OCI-LY1 (cell line): ENCODE results near the gene SMYD3.

Source experiments
- CTCF ChIP-seq: fragments of 200-600 bp; sonication (generic), shearing (Covaris generic); IDR thresholded peaks from 2 replicates; pipeline ENCODE4 v1.5.1; 2017; ENCODE audit warnings: mild to moderate bottlenecking, antibody characterized with exemption, low read length, moderate library complexity, mixed read lengths
- EZH2 ChIP-seq: fragments of 200-600 bp; sonication (generic), shearing (Covaris generic); IDR thresholded peaks from 2 replicates; pipeline ENCODE4 v1.8.0; 2017; ENCODE audit warnings: borderline replicate concordance, mixed run types, mild to moderate bottlenecking, antibody characterized with exemption, low read length, moderate library complexity, mixed read lengths

GRCh38 chr1:246532519-246532918, 25.4 kb upstream of the SMYD3 start:
- TF ChIP-seq CTCF: no peak
- no peak for TF ChIP-seq EZH2
